RWPE2 (cell line): ENCODE results near the gene PUSL1.

Experiments used
- ATAC-seq: fragments of 200-7000 bp; cut with Tn5 transposase; 3 replicates; pipeline ENCODE4 v1.9.1; 2021; ENCODE audit warnings: low read depth
- DNase-seq: peaks from one replicate; pipeline ENCODE4 v3.0.0-alpha.2; 2020; ENCODE audit warnings: low spot score
- H3K27ac ChIP-seq: fragments of 450-650 bp; 2 replicates; pipeline ENCODE4 v1.5.1; 2017; ENCODE audit warnings: mild to moderate bottlenecking; ENCODE audit not compliant: poor library complexity, severe bottlenecking
- H3K27me3 ChIP-seq: fragments of 250-450 bp; sonication (Bioruptor Pico); 2 replicates; pipeline ENCODE4 v1.5.1; 2021; ENCODE audit warnings: mild to moderate bottlenecking, moderate library complexity; ENCODE audit not compliant: insufficient read depth, poor library complexity, severe bottlenecking
- H3K36me3 ChIP-seq: fragments of 250-450 bp; sonication (Bioruptor Pico); 2 replicates; pipeline ENCODE4 v1.5.1; 2020; ENCODE audit warnings: low read depth, mild to moderate bottlenecking, moderate library complexity
- H3K4me1 ChIP-seq: fragments of 250-450 bp; sonication (Bioruptor Pico); 2 replicates; pipeline ENCODE4 v1.5.1; 2021; ENCODE audit warnings: mild to moderate bottlenecking, moderate library complexity; ENCODE audit not compliant: insufficient read depth, poor library complexity, severe bottlenecking
- H3K4me3 ChIP-seq: fragments of 250-450 bp; sonication (Bioruptor Pico); 2 replicates; pipeline ENCODE4 v1.5.1; 2021; ENCODE audit warnings: mild to moderate bottlenecking, moderate library complexity; ENCODE audit not compliant: severe bottlenecking
- H3K9me3 ChIP-seq: fragments of 250-450 bp; sonication (Bioruptor Pico); 2 replicates; pipeline ENCODE4 v1.5.1; 2021; ENCODE audit warnings: mild to moderate bottlenecking, moderate library complexity; ENCODE audit not compliant: severe bottlenecking
- TF ChIP-seq, protein P1 (sequence below): fragments of 450-650 bp; IDR thresholded peaks from one replicate; pipeline ENCODE4 v1.5.1; 2017; ENCODE audit warnings: mild to moderate bottlenecking, moderate library complexity; ENCODE audit not compliant: poor library complexity, severe bottlenecking

PUSL1 gene

GRCh38 chr1:1325288-1326074, 17.1 kb downstream of the PUSL1 start:
- peak; percentile 16 for ATAC-seq

DNA sequence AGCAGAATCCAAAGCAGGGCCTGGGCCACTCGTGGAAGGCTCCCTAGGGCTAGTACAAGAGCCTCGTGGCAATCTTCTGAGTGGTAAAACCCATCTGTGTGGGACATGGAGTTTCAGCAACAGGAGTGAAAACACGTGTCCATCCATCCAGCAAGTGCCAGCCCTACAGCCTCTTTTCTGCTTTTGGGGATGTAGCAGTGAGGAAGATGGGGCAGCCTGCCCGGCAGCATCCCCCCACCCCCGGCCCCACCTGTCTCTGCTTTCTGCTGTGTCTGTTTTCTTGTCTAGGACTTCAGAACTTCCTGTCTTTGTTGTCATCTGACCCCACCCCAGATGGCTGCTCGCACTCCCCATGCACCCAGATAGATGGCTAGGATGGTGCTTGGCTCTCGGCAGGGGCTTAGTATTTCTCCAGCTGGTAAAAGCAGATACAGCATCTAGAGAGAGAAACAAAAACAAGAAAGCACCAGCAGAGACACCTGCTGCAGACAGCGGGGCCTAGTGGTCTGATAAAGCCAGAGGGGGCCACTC, 17.7 kb downstream of the PUSL1 start:
- Histone ChIP-seq H3K27ac (peak overlapping the region; percentile 72), H3K4me1 (peaks cover 6% of the 10 kb centered on the region), H3K27me3 (no peaks in the 10 kb centered on the region), H3K9me3 (no peaks in the 10 kb centered on the region), H3K4me3 (peak overlapping the region; percentile 100), H3K36me3 (peaks cover 5% of the 10 kb centered on the region; the same call in 1 of the 2 replicates)
- no peak for ATAC-seq
- DNase-seq = no peak
- TF ChIP-seq, protein P1, sequence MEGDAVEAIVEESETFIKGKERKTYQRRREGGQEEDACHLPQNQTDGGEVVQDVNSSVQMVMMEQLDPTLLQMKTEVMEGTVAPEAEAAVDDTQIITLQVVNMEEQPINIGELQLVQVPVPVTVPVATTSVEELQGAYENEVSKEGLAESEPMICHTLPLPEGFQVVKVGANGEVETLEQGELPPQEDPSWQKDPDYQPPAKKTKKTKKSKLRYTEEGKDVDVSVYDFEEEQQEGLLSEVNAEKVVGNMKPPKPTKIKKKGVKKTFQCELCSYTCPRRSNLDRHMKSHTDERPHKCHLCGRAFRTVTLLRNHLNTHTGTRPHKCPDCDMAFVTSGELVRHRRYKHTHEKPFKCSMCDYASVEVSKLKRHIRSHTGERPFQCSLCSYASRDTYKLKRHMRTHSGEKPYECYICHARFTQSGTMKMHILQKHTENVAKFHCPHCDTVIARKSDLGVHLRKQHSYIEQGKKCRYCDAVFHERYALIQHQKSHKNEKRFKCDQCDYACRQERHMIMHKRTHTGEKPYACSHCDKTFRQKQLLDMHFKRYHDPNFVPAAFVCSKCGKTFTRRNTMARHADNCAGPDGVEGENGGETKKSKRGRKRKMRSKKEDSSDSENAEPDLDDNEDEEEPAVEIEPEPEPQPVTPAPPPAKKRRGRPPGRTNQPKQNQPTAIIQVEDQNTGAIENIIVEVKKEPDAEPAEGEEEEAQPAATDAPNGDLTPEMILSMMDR = no peak

More at GRCh38 chr1:1325288-1326074, 17.1 kb downstream of the PUSL1 start:
- TF ChIP-seq, protein P1 = no peak
- DNase-seq = no peak
- H3K36me3 ChIP-seq = peaks cover 10% of the 10 kb centered on the region
- H3K4me1 ChIP-seq = no peaks in the 10 kb centered on the region
- H3K9me3 ChIP-seq = no peaks in the 10 kb centered on the region
- H3K27me3 ChIP-seq = no peaks in the 10 kb centered on the region
- peak overlapping the region; percentile 72 for H3K27ac ChIP-seq
- peak overlapping the region; percentile 100 for H3K4me3 ChIP-seq

DNA sequence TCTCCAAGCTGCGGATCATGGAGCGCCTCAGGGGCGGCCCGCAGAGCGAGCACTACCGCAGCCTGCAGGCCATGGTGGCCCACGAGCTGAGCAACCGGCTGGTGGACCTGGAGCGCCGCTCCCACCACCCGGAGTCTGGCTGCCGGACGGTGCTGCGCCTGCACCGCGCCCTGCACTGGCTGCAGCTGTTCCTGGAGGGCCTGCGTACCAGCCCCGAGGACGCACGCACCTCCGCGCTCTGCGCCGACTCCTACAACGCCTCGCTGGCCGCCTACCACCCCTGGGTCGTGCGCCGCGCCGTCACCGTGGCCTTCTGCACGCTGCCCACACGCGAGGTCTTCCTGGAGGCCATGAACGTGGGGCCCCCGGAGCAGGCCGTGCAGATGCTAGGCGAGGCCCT, 18.9 kb downstream of the PUSL1 start:
- Histone ChIP-seq H3K27ac (no peak overlapping the region), H3K4me1 (peaks cover 13% of the 10 kb centered on the region), H3K27me3 (no peaks in the 10 kb centered on the region), H3K4me3 (no peak overlapping the region), H3K9me3 (no peaks in the 10 kb centered on the region), H3K36me3 (no peaks in the 10 kb centered on the region)
- TF ChIP-seq, protein P1 = no peak
- DNase-seq = no peak
- no peak for ATAC-seq

DNA sequence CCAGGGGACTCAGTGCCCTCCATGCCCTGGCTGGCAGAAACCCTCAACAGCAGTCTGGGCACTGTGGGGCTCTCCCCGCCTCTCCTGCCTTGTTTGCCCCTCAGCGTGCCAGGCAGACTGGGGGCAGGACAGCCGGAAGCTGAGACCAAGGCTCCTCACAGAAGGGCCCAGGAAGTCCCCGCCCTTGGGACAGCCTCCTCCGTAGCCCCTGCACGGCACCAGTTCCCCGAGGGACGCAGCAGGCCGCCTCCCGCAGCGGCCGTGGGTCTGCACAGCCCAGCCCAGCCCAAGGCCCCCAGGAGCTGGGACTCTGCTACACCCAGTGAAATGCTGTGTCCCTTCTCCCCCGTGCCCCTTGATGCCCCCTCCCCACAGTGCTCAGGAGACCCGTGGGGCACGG, 19.9 kb downstream of the PUSL1 start:
- H3K9me3 ChIP-seq = no peaks in the 10 kb centered on the region
- H3K27me3 ChIP-seq = no peaks in the 10 kb centered on the region
- H3K27ac ChIP-seq = no peak overlapping the region
- ATAC-seq (no peak), DNase-seq (no peak)
- H3K4me3 ChIP-seq = no peak overlapping the region
- TF ChIP-seq, protein P1 = no peak
- peaks cover 17% of the 10 kb centered on the region for H3K4me1 ChIP-seq
- no peaks in the 10 kb centered on the region for H3K36me3 ChIP-seq
